GM12892 (cell line): ENCODE data around the gene SPATA12.

Source experiments
- DNase-seq: peaks from one replicate; pipeline ENCODE4 v3.0.0; 2011; ENCODE audit not compliant: insufficient read length
- FAIRE-seq: peaks from 2 replicates; lab custom pipeline; 2011; peaks lifted over from hg19 to GRCh38; lab: Jason Lieb, UNC
- POLR2A ChIP-seq: IDR thresholded peaks from 2 replicates; pipeline ENCODE4 v1.6.1; 2011; ENCODE audit warnings: low read depth, low read length, control low read depth
- POLR2AphosphoS5 ChIP-seq: IDR thresholded peaks from 2 replicates; pipeline ENCODE4 v1.6.1; 2011; ENCODE audit warnings: low read depth, low read length, control low read depth
- TAF1 ChIP-seq: IDR thresholded peaks from 2 replicates; pipeline ENCODE4 v1.6.1; 2011; ENCODE audit warnings: low read depth, mild to moderate bottlenecking, control low read depth, low read length, borderline replicate concordance

SPATA12 gene

GRCh38 chr3:57062101-57062631, 1.7 kb downstream of the SPATA12 start:
- no peak for TF ChIP-seq POLR2AphosphoS5
- TF ChIP-seq POLR2A, result no peak
- TF ChIP-seq TAF1, result no peak
- FAIRE-seq (no peak), DNase-seq (no peak)

DNA sequence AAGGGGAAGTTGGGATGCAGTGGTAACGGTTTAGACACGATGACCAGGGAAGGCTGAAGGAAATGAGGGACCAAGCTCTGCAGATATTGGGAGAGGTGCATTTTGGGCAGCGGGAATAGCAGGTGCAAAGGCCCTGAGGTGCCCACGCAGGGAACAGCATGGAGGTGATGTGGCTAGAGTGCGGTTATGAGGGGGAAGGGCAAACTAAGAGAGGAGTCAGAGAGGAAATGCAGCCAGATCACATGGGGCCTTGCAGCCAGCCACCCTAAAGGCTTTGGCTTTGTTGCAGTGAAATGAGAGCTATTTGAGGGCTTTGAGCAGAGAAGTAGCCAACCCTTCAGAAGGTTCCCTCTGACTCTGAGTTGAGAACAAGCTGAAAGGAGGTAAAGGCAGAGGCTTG, 2.6 kb downstream of the SPATA12 start:
- FAIRE-seq, result no peak
- DNase-seq, result no peak
- TF ChIP-seq TAF1, result no peak
- TF ChIP-seq POLR2A, result no peak
- no peak for TF ChIP-seq POLR2AphosphoS5

DNA sequence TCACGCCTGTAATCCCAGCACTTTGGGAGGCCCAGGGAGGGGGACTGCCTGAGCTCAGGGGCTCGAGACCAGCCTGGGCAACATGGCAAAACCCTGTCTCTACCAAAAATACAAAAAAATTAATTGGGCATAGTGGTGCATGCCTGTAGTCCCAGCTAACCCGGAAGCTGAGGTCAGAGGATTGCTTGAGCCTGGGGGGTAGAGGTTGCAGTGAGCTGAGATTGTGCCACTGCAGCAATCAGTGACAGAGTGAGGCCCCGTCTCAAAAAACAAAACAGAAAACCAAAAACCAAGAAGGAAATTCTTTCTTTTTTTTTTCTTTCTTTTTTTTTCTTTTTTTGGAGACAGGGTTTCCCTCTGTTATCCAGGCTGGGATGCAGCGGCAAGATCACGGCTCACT, 3.5 kb downstream of the SPATA12 start:
- no peak for TF ChIP-seq POLR2A
- no peak for TF ChIP-seq POLR2AphosphoS5
- no peak for TF ChIP-seq TAF1
- DNase-seq (no peak), FAIRE-seq (no peak)

DNA sequence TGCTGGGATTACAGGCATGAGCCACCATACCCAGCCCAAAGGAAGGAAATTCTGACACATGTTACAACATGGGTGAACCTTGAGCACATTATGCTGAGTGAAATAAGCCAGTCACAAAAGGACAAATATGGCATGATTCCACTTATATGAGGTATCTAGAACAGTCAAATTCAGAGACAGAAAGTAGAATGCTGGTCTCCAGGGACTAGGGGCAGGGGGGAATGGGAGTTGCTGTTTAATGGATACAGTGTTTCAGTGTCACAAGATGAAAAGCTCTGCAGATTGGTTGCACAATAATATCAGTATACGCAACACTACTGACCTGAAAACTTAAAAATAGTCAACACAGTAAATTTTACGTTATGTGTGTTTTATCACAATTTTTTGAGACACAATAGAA, 4.1 kb downstream of the SPATA12 start:
- TF ChIP-seq POLR2A (no peak), POLR2AphosphoS5 (no peak), TAF1 (no peak)
- FAIRE-seq, result no peak
- DNase-seq, result no peak

DNA sequence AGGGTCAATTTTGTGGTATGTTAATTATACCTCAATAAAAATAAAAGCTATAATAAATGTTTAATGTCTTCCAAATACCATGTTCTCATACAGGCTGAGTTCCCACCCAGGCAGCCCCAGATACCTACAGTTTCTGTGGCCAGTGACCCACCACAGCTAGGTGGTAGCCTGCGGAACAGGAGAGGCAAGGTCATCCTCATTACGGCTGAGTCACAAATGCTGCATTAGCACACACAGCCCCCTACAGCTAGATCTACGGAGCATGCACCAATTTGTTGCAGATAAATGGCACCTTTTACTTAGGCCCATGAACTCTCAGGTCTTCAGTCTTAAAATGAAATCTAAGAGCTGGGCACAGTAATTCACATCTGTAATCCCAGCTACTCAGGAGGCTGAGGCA, 5.1 kb downstream of the SPATA12 start:
- TF ChIP-seq POLR2AphosphoS5 (no peak), TAF1 (no peak), POLR2A (no peak)
- DNase-seq (no peak), FAIRE-seq (no peak)

- TF ChIP-seq POLR2AphosphoS5 (no peak), POLR2A (no peak), TAF1 (no peak)
- no peak for DNase-seq
- no peak for FAIRE-seq
Observed at GRCh38 chr3:57066471-57066870, 6.0 kb downstream of the SPATA12 start.

- TF ChIP-seq POLR2AphosphoS5 (peak; percentile 36; the same call in 1 of the 2 replicates), POLR2A (no peak)
- DNase-seq (peak; percentile 52), FAIRE-seq (peak; percentile 99)
Observed at GRCh38 chr3:57068437-57069089, 8.1 kb downstream of the SPATA12 start.

DNA sequence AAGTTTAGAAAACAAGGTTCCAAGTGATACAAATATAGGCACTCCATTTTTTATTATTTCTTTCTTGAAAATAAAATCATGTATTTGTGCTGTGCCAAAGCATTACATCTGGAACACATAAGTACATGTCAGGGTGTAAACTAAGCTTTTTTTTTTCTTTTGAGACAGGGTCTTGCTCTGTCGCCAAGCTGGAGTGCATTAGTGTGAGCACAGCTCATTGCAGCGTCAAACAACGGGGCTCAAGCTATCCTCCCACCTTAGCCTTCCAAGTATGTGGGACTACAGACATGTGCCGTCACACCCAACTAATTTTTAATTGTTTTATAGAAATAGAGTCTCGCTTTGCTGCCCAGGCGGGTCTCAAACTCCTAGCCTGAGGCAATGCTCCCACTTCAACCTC, 9.0 kb downstream of the SPATA12 start:
- FAIRE-seq (no peak), DNase-seq (no peak)
- no peak for TF ChIP-seq POLR2A
- TF ChIP-seq TAF1, result no peak
- no peak for TF ChIP-seq POLR2AphosphoS5

- no peak for FAIRE-seq
Observed at GRCh38 chr3:57073628-57074027, 13.2 kb downstream of the SPATA12 start.

DNA sequence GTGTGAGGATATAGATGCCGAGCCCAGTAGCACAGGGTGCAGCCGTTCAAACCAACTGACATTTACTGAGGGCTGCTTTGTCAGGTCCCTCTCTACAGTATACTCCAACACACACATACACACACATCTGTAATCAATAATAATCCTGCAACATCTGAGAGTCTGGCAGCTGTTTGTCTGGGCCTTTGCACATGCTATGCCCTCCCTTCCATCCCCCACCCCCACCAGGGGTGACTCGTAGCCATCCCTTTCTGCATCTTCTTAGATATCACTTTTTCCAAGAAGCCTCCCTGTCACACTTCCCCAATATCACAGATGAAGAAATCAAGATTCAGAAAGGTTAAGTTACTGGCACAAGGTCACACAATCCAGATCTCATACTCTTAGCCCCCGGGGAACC, 13.7 kb downstream of the SPATA12 start:
- DNase-seq (no peak), FAIRE-seq (no peak)
- TF ChIP-seq POLR2A (no peak), POLR2AphosphoS5 (no peak), TAF1 (no peak)

More at GRCh38 chr3:57073628-57074027, 13.2 kb downstream of the SPATA12 start:
- DNase-seq, result no peak
- TF ChIP-seq TAF1, result no peak
- TF ChIP-seq POLR2A, result no peak
- no peak for TF ChIP-seq POLR2AphosphoS5

GRCh38 chr3:57076422-57076951, 16.0 kb downstream of the SPATA12 start:
- FAIRE-seq (no peak), DNase-seq (no peak)
- no peak for TF ChIP-seq POLR2AphosphoS5
- no peak for TF ChIP-seq POLR2A
- TF ChIP-seq TAF1, result no peak

DNA sequence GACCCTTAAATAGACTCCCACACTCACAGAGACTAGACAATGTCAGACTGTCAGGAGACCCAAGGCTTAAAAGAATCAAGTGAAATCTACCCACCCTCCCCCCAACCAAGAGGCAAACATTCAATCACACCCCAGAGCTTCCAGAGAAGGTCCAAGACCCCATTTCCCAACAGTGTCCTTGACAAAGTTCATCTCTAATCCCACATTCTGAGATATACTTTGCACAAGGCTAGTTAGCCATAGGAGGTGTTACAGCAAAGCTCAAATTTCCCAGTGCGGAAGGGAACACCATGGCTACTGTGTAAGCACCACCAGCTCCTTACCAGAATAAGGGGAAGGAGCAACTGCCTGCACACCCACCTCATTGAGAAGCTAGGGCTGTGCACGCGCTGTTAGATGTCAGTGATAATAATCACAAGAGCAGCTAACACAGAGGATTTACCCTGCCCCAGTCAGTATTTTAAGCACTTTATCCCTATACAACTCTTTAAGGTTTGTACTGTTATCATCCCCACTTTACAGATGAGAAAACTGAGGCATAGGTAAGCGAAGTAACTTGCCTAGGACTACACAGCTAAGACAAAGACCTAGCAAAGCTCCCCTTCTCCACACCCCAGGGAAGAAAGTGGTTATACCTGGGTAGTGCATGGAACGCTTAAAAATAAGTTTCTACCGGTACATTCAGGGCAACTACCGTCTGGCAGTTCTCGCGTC, 17.3 kb downstream of the SPATA12 start:
- FAIRE-seq, result no peak
- TF ChIP-seq POLR2AphosphoS5, result no peak
- TF ChIP-seq POLR2A, result no peak
- no peak for TF ChIP-seq TAF1
- no peak for DNase-seq
